HG02943 (cell line): ENCODE measurements around the gene DCPS.
"Not testable (repeated sequence)": the region's sequence is repeated elsewhere in the genome, so short reads cannot be mapped to it uniquely, and the experiment has no call there.

ENCODE experiments used
- ATAC-seq: cut with Tn5 transposase; IDR thresholded peaks from one replicate; pipeline ENCODE4 v1.9.1; 2021; ENCODE audit warnings: mild to moderate bottlenecking, low read depth, moderate library complexity; ENCODE audit not compliant: unreplicated experiment

The DCPS gene, protein sequence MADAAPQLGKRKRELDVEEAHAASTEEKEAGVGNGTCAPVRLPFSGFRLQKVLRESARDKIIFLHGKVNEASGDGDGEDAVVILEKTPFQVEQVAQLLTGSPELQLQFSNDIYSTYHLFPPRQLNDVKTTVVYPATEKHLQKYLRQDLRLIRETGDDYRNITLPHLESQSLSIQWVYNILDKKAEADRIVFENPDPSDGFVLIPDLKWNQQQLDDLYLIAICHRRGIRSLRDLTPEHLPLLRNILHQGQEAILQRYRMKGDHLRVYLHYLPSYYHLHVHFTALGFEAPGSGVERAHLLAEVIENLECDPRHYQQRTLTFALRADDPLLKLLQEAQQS

DNA sequence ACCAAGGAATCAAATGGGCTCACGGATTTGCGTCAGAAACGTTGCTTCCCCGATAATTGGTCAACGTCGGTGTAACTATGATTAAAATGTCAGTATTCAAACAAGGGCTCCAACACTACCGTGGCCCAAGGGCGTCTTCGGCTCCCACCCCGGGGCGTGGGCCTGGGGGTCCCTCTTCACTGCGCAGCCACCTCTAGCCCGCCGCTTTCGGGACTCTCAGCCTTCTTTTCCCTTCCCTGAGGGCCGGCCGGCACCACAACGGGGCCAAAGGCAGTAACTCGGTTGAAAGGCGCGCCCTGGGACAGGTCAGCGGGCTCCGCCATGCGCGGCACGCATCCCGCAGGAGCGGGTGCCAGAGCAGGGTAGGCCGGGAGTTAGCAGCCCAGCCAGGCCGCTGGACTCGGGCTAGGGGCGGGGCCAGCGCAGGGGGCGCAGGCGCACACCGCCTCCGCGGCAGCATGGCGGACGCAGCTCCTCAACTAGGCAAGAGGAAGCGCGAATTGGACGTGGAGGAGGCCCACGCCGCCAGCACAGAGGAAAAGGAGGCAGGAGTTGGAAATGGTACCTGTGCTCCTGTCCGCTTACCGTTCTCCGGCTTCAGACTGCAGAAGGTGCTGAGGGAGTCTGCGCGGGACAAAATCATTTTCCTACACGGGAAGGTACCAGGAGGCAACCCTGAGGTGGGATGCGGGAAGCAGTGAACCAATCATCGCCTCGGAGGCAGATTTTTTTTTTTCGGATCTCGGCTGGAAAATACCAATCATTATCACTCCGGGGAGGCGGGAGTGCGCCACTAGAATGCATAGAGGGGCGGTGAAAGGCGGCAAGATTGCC lies at the start of gene DCPS:
Gene DCPS (plus strand): TSS at position 438 of the 834 bp plus-strand sequence. CDS start 21 bp downstream, at position 459.
- ATAC-seq, result peak; percentile 78

GRCh38 chr11:126254819-126255218 lies 49.0 kb upstream of the DCPS start:
- ATAC-seq, result no peak

DNA sequence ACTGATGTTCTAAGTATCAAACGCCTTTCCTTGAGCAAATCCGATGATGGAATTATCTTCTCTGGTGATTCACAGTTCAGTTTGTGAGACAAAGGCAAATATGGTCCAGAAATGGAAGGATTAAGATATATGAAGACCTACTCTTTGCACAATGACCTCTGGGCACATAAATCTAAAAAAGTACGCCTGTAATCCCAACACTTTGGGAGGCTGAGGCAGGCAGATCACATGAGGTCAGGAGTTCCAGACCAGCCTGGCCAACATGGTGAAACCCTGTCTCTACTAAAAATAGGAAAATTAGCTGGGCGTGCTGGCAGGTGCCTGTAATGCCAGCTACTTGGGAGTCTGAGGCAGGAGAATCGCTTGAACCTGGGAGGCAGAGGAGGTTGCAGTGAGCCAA lies 48.4 kb upstream of the DCPS start:
- ATAC-seq, result not testable (repeated sequence)

DNA sequence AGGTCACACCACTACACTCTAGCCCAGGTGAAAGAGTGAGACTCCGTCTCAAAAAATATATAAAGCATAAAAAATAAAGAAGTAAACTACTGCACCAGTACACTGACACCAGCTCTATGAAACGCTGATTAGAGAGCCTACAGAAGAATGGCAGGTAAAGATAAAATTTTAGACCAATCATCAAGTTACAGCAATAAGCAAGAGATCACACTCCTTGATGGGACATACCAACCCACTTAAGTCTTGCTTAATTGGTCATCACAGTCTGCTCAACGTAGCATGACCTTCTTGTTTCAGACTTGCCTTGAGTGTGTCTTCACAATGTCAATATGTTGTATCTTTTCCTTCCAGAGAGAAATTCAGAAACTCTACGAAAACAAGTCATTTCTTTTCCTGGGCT lies 47.6 kb upstream of the DCPS start:
- ATAC-seq, result no peak

- no peak for ATAC-seq
Observed at GRCh38 chr11:126257144-126257543, 46.7 kb upstream of the DCPS start.

DNA sequence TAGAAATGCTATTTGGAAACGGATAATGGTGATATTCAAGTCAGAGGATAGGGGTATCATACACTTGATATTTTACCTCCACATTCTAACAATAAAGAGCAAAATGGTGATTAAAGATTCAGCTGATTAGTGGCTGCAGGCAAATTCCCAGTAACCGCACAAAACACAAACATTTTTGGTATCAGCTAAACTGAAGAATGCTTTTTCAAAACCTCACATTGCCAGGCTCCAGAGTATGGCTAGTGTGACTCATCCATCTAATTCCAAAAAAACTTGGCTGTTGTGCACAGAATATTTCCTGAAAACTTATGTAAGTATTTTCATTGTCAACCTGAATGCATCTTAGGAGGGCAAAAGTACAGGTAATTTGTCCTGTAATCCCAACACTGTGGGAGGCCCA lies 46.1 kb upstream of the DCPS start:
- ATAC-seq, result no peak

- no peak for ATAC-seq
Observed at GRCh38 chr11:126262216-126262615, 41.6 kb upstream of the DCPS start.

- no peak for ATAC-seq
Observed at GRCh38 chr11:126263489-126263888, 40.4 kb upstream of the DCPS start.

DNA sequence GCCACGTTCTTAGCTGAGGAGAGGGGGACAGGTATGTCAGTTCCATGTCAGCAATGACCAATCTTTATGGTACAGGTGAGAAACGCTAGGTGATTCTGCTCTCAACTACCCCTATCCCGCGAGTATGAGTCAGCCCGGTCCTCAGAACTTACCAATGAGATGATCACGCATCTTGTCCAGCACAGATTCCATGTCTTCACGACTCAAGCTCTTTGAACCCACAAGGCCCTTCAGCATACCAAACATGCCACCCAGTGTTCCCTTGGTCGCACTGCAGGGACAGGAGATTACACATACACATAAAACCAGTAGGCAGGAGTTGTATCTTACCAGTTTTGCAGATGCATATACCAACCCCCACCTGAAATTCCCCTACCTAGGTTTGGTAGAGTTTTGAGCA lies 38.0 kb upstream of the DCPS start:
- no peak for ATAC-seq

DNA sequence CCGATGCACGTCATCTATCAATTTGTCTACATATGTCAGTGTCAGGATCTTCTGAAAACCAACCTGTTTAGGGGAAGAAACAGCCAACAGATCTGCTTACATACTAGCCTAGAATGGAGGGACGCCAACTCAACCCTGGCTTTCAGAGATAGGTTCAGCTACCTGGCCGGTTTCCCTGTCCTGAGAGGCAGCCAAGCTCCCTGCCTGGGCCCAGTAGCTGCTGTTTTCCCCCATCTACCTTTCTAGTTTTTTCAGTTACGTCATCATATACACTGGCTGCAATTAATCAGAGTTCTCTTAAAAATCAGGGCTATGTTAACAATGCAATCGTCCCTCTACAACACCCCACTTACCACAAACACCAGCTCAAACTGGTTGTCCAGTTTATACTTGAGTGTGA lies 36.2 kb upstream of the DCPS start:
- ATAC-seq, result no peak

DNA sequence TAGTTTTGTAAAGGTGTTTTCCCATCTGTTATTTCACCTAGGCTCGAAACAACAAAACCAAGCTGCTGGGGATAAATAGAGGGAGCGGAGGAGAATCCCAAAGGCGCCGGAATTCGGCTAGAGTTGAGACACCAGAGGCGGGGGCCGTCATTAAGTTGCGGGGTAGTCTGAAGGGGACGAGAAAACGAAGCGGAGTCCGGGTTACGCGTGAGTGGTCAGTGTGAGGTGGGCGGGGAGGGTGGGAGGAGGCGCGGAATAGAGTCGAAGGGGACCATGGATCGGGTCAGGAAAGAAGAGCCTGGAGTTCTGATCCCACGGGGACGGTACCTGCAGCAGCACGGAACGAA lies 35.5 kb upstream of the DCPS start:
- no peak for ATAC-seq

GRCh38 chr11:126268708-126269579 lies 34.9 kb upstream of the DCPS start, which contains the start of the genes FOXRED1 and SRPRA:
TSS of gene FOXRED1 (plus strand) at chr11:126269154. CDS start at chr11:126269207, 53 bp downstream.
TSS of gene SRPRA (minus strand) at chr11:126268895. CDS start at chr11:126268804, 91 bp downstream.
- peak; percentile 98 for ATAC-seq

- ATAC-seq, result no peak
Observed at GRCh38 chr11:126277322-126277721, 26.5 kb upstream of the DCPS start.

- no peak for ATAC-seq
Observed at GRCh38 chr11:126277780-126278179, 26.1 kb upstream of the DCPS start.

- no peak for ATAC-seq
Observed at GRCh38 chr11:126279191-126279590, 24.7 kb upstream of the DCPS start.

DNA sequence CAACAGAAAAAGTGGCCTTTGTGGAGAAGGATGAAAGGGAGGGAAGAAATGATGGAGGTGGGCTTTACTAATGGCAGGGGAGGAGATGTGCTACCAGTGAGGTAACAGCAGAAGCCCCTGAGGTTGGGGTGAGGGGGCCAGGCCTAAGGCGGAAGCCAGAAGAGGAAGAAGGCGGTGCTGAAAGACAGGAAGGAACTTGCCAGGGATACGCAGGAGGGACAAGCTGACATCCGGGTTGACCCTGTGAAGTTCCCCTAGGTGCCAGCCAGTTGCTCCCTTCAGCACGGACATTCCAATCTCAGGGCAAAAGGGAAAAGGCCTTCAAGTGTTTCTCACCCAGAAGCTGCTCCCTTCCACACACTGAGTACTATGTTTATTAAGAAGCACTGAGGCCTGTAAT lies 23.3 kb upstream of the DCPS start:
- ATAC-seq, result no peak

DNA sequence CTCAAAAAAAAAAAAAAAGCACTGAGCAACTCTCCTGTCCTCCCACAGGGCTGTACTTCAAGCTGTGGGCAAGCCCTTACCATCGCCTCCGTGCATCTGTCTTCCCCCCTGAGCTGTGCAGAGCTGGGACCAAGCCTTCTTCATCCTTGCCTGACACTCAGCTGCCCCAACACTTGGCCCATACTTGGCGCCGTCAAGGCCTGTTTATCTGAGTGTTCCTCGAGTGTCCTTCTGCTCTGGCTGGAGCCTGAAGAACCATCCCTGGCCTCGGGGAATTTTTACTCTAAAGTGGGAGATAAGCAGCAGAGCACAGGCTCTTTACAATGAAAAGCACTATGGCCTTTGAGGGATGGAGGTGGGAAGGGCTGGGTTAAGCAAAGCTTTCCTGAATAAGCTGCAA lies 22.6 kb upstream of the DCPS start:
- ATAC-seq, result no peak

- no peak for ATAC-seq
Observed at GRCh38 chr11:126281666-126282175, 22.1 kb upstream of the DCPS start.

GRCh38 chr11:126282361-126282735 lies 21.5 kb upstream of the DCPS start:
- ATAC-seq, result no peak

DNA sequence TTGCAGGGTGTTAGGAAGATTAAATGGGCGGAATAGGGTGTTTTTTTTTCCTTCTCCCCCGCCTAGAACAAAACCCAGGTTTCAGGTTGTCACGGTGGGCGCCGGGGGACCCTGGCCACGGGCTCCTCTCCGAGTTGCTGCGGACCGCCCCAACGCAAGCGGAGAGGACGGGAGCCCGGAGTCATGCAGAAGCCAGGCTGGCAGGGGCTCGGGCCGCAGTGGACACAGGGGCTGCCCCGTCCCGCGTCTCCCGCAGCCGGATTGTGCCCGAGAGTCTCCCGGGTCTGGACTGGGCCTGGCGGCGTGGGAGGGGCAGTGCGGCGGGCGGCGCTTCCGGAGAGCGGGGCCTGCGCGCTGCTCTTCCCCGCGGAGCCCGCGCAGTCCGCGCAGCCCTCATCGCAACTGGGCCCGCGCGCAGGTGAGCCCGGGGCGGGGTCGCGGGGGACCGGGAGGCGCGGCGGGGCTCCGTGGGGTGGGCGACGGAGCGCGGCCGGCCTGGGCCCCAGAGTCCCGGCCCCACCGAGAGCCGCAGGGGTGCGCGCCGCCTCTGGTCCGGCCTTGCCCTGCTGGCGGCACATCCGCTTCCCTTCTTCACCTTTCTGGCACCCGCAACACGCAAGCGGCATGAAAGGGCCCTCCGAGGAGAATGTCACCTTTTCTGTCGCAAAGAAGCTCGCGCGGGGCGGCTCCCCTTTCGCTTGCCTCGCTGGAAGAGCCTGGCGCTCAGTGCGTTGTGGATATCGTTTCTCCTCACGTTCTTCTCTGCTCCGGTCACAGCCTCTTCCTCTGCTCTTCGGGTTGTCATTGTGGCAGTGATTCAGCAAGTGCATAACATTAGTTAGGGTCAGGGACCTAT lies 20.9 kb upstream of the DCPS start, which contains the start of gene TIRAP:
Gene TIRAP (plus strand): TSS at position 358 of the 856 bp plus-strand sequence. CDS start 7,802 bp downstream, outside the sequence.
- peak; percentile 61 for ATAC-seq
